Spleen (tissue), 11 donors: Measurements from ENCODE around the gene TMEM132C. TPM values are rescaled to one million over a fixed set of nuclear protein-coding genes. Genes with fewer than 3 reads are reported as not detected.

Experiments
- DNase-seq: peaks from one replicate; pipeline ENCODE4 v3.0.0-alpha.2; 2020
- H3K27ac ChIP-seq, 8 donors: fragments of 200-600 bp; sonication (generic) in 7 of 8; 1 replicate in 4 of 8; 2 replicates in 4 of 8; pipeline versions ENCODE4 v1.5.0 to v1.8.0; 2016 to 2021; ENCODE audit warnings: inconsistent platforms in 4 of 8, mild to moderate bottlenecking in 4 of 8, moderate library complexity in 1 of 8
- H3K27me3 ChIP-seq, 7 donors: fragments of 200-600 bp; sonication (generic) in 6 of 7; replicated peaks in 1 of 7; 1 replicate in 4 of 7; 2 replicates in 3 of 7; pipeline versions ENCODE4 v1.5.0 to v1.8.0; 2016 to 2021; ENCODE audit warnings: inconsistent platforms in 3 of 7, mild to moderate bottlenecking in 1 of 7
- H3K36me3 ChIP-seq, 6 donors: fragments of 200-600 bp; sonication (generic) in 5 of 6; 1 replicate in 4 of 6; 2 replicates in 2 of 6; pipeline versions ENCODE4 v1.5.0 to v1.8.0; 2016 to 2021; ENCODE audit warnings: inconsistent platforms in 2 of 6
- H3K4me1 ChIP-seq, 6 donors: fragments of 200-600 bp; sonication (generic) in 5 of 6; 1 replicate in 3 of 6; 2 replicates in 3 of 6; pipeline versions ENCODE4 v1.5.0 to v1.8.0; 2016 to 2021; ENCODE audit warnings: inconsistent platforms in 3 of 6
- H3K4me3 ChIP-seq, 8 donors: fragments of 200-600 bp; sonication (generic) in 7 of 8; 1 replicate in 4 of 8; 2 replicates in 4 of 8; pipeline versions ENCODE4 v1.5.0 to v1.8.0; 2016 to 2021; ENCODE audit warnings: inconsistent platforms in 4 of 8, mild to moderate bottlenecking in 4 of 8, moderate library complexity in 2 of 8
- H3K9me3 ChIP-seq, 8 donors: fragments of 200-600 bp; sonication (generic) in 7 of 8; 1 replicate in 4 of 8; 2 replicates in 4 of 8; pipeline versions ENCODE4 v1.5.0 to v1.8.0; 2016 to 2021; ENCODE audit warnings: inconsistent platforms in 4 of 8
- POLR2A ChIP-seq, 3 donors: fragments of 450-650 bp; IDR thresholded peaks; one replicate each; pipeline ENCODE4 v1.5.1; 2017; ENCODE audit warnings: antibody characterized with exemption in 3 of 3, mild to moderate bottlenecking in 1 of 3
- POLR2AphosphoS5 ChIP-seq, 3 donors: sonication (generic); formaldehyde crosslinking; IDR thresholded peaks; one replicate each; pipeline ENCODE4 v1.5.1; 2017; ENCODE audit warnings: antibody characterized with exemption in 3 of 3
- WGBS, 5 donors: extraction: QIAGEN DNeasy Blood & Tissue Kit in 3 of 5; methylation state at CpG; one replicate each; pipeline versions ENCODE4 v1.1.5 to v1.1.7; 2013 to 2018; 5-methylcytosine and 5-hydroxymethylcytosine counted together
- intact Hi-C: fragments of 100-400 bp; cut with DNase I; formaldehyde crosslinking; loops from one replicate; pipeline ENCODE4 v1.15.0; 2023; ENCODE audit warnings: low total_unique reads
- polyA plus RNA-seq, 3 donors: library from polyadenylated mRNA; stranded (reverse); fragments of 200-250 nt; gene quantifications; one replicate each; pipeline ENCODE4 v1.2.1, GENCODE V29; 2013
- total RNA-seq, 7 donors: library from RNA; depleted of rRNA in 3 of 7; stranded (reverse); fragments of >200 nt in 3 of 7; fragmentation: NEBNext Ultra II Directional in 4 of 7; extraction: Animal tissue kit (Norgen Biotek cat#: 25700) in 4 of 7; gene quantifications; one replicate each; pipeline versions ENCODE4 v1.1.0 to v1.2.1, GENCODE V29; 2016 to 2021
- TF ChIP-seq, protein P1 (sequence below), 11 experiments: fragments of 200-600 bp in 7 of 11; fragments of 450-650 bp in 4 of 11; sonication (generic) in 4 of 11; IDR thresholded peaks in 8 of 11; conservative IDR thresholded peaks in 3 of 11; 1 replicate in 7 of 11; 2 replicates in 4 of 11; pipeline versions ENCODE4 v1.4.0 to v1.8.0; 2016 to 2021; ENCODE audit warnings: antibody characterized with exemption in 11 of 11, inconsistent platforms in 4 of 11, mild to moderate bottlenecking in 1 of 11
- donor health status: healthy with polysubstance abuse.
- donor health status: DM: no; HTN: no; CAD: no; lungs with moderate emphysema.
- donor health status: DM: no; HTN: no; CAD: no.
- donor health status: Bipolar disorder and iron deficiency.
- donor health status: healthy.
- donor health status: DM: no; HTN: no; CAD: no.
- donor health status: DM: yes; HTN: yes; CAD: no.

Gene TMEM132C
- total and polyA plus RNA-seq, 10 donors, result 0.08 to 0.83 (median 0.25) TPM; not detected in 4

DNA sequence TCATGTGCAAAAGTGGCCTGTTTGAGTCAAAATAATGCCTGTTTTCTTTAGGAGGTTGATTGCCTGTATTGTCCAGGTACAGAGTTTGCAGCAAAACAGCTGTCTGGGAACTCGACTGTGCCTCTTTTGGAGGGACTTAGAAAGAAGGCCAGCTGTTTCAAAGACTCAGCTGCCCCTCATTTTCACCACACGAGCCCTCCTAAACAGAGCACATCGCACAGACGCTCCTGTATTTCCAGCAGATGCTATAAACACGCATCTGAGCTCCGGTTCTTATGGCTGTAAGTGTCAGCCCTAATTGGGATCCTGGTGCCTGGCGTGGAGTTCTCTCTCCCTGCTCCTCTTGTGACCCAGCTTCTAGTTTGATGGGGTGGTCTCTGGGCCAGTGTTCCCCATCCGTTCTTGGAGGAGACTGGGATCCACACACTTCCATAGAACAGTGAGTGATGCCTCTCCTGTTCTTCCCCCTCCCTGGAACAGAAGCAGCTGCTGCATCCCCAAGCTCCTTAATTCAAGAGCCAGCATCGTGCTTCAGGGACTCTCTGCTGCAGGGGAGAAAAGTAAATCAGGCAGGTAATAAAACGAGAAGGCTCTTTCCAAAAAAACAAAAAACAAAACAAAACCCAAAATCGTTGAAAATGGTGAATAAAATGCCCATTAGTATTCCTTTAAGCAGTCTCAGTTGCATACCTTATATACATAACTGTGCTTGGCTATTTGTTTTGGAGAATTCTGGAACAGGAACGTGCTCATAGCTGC is 287.8 kb downstream of the TMEM132C start:
- Histone ChIP-seq H3K27me3 (peaks cover 0 to 27% (median 0%) of the 10 kb centered on the region in 7 donors), H3K4me1 (no peaks in the 10 kb centered on the region), H3K27ac (no peak overlapping the region), H3K36me3 (no peaks in the 10 kb centered on the region), H3K9me3 (peaks cover 0 to 33% (median 14%) of the 10 kb centered on the region in 8 donors), H3K4me3 (no peak overlapping the region)
- DNase-seq, result no peak
- intact Hi-C loops, result no loop called here
- no peak for TF ChIP-seq POLR2A (IDR thresholded peaks at IDR 0.05)
- TF ChIP-seq POLR2AphosphoS5 (IDR thresholded peaks at IDR 0.05), result no peak
- TF ChIP-seq, protein P1, sequence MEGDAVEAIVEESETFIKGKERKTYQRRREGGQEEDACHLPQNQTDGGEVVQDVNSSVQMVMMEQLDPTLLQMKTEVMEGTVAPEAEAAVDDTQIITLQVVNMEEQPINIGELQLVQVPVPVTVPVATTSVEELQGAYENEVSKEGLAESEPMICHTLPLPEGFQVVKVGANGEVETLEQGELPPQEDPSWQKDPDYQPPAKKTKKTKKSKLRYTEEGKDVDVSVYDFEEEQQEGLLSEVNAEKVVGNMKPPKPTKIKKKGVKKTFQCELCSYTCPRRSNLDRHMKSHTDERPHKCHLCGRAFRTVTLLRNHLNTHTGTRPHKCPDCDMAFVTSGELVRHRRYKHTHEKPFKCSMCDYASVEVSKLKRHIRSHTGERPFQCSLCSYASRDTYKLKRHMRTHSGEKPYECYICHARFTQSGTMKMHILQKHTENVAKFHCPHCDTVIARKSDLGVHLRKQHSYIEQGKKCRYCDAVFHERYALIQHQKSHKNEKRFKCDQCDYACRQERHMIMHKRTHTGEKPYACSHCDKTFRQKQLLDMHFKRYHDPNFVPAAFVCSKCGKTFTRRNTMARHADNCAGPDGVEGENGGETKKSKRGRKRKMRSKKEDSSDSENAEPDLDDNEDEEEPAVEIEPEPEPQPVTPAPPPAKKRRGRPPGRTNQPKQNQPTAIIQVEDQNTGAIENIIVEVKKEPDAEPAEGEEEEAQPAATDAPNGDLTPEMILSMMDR (IDR thresholded peaks at IDR 0.05 in 8 of 11, conservative IDR thresholded peaks at IDR 0.05 in 3 of 11), result no peak
- 51 to 62% (median 59%) methylated on average over 12 of the region's 12 CpGs for WGBS, 5 donors

DNA sequence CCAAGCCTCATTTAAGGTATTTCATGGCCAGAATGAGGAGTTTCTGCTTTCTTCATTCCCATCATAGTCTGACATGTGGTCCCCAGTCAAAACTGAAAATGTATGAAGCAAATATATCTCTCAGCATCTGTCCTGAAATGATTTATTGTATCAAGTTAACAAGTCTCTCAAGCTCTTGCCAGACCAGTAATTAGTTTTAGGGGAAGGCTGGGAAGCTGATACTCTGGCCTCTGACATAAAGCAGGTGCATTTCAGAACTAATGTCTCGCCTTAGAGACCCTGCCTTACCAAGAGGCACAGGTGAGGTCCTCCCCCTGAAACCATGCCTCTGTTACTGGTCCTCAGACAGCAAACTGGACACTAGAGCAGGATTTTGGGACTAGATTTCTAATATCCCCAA is 290.3 kb downstream of the TMEM132C start:
- Histone ChIP-seq H3K4me1 (no peaks in the 10 kb centered on the region), H3K27me3 (peaks cover 0 to 19% (median 0%) of the 10 kb centered on the region in 7 donors), H3K27ac (no peak overlapping the region), H3K36me3 (no peaks in the 10 kb centered on the region), H3K4me3 (no peak overlapping the region), H3K9me3 (peaks cover 0 to 43% (median 16%) of the 10 kb centered on the region in 8 donors)
- DNase-seq, result no peak
- intact Hi-C loops, result no loop called here
- TF ChIP-seq, protein P1 (IDR thresholded peaks at IDR 0.05 in 8 of 11, conservative IDR thresholded peaks at IDR 0.05 in 3 of 11), result no peak
- no peak for TF ChIP-seq POLR2A (IDR thresholded peaks at IDR 0.05)
- TF ChIP-seq POLR2AphosphoS5 (IDR thresholded peaks at IDR 0.05), result no peak
- 40 to 77% (median 67%) methylated on average over 1 of the region's 1 CpG for WGBS, 5 donors

DNA sequence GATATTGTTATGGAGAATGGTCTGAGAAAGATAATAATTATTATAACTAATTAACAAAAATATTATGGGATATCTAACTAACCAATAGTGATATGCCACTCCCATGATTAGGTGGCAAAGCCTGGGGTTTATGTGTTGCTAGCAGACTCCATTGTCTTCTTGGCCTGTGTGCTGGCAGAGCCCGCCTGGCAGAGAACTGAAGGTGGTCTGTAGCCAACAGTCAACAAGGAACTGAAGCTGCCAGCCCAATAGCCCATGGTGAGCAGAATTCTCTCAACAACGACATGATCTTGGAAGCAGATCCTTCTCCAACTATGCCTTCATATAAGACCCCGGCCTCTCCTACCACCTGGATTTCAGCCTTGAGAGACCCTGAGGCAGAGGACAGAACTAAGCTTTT is 298.0 kb downstream of the TMEM132C start:
- no peaks in the 10 kb centered on the region for H3K4me1 ChIP-seq
- H3K9me3 ChIP-seq, result peaks cover 0 to 33% (median 11%) of the 10 kb centered on the region in 8 donors
- H3K27ac ChIP-seq, result no peak overlapping the region
- no peak for DNase-seq
- TF ChIP-seq, protein P1 (IDR thresholded peaks at IDR 0.05 in 8 of 11, conservative IDR thresholded peaks at IDR 0.05 in 3 of 11), result no peak
- no peak for TF ChIP-seq POLR2AphosphoS5 (IDR thresholded peaks at IDR 0.05)
- WGBS, 5 donors, result 70 to 91% (median 79%) methylated on average over 3 of the region's 3 CpGs
- H3K4me3 ChIP-seq, result no peak overlapping the region
- H3K36me3 ChIP-seq, result no peaks in the 10 kb centered on the region
- peaks cover 0 to 6% (median 0%) of the 10 kb centered on the region in 7 donors for H3K27me3 ChIP-seq
- intact Hi-C loops, result no loop called here

DNA sequence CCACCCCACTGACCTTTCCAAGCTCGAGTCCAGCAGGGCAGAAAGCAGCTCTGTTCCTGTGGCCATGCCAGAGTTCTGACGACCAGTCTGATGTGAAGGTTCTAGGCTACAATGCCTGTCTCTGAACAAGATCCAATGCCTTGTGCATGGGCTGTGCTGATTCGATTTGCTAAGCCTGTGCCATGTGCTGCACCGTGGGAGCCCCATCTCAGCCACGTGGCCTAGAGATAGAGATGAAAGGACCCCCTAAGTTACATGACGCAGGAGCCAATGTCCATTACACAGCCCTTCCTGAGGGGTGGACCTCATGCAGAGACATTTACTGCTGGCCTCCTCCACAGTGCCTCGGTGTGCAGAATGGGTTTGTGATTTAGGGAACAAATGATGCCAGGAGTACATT is 300.8 kb downstream of the TMEM132C start:
- Histone ChIP-seq H3K9me3 (peaks cover 0 to 30% (median 17%) of the 10 kb centered on the region in 8 donors), H3K4me3 (no peak overlapping the region), H3K27me3 (no peaks in the 10 kb centered on the region), H3K36me3 (no peaks in the 10 kb centered on the region), H3K27ac (no peak overlapping the region), H3K4me1 (no peaks in the 10 kb centered on the region)
- WGBS, 5 donors, result 65 to 71% (median 70%) methylated on average over 5 to 7 of the region's 7 CpGs
- intact Hi-C loops, result no loop called here
- DNase-seq, result no peak
- TF ChIP-seq POLR2A (IDR thresholded peaks at IDR 0.05), result no peak
- no peak for TF ChIP-seq POLR2AphosphoS5 (IDR thresholded peaks at IDR 0.05)
- TF ChIP-seq, protein P1 (IDR thresholded peaks at IDR 0.05 in 8 of 11, conservative IDR thresholded peaks at IDR 0.05 in 3 of 11), result no peak
